NT2/D1 (cell line): ENCODE data around the gene BCL10.

ENCODE experiments used
- SUZ12 ChIP-seq: IDR thresholded peaks from 2 replicates; pipeline ENCODE4 v1.6.1; 2011; ENCODE audit not compliant: insufficient read length, insufficient read depth; ENCODE audit errors: extremely low read depth
- YY1 ChIP-seq: IDR thresholded peaks from 2 replicates; pipeline ENCODE4 v1.6.1; 2011; ENCODE audit not compliant: insufficient read length, insufficient read depth
- ZNF274 ChIP-seq: IDR thresholded peaks from 2 replicates; pipeline ENCODE4 v1.6.1; 2011; ENCODE audit warnings: mild to moderate bottlenecking, low read depth, low read length

GRCh38 chr1:85318217-85318616 lies 41.8 kb upstream of the BCL10 start:
- no peak for TF ChIP-seq ZNF274
- TF ChIP-seq YY1 = no peak
- TF ChIP-seq SUZ12 = no peak
